ENCODE results near the gene ITGB1BP1. TPM values are rescaled to one million over a fixed set of nuclear protein-coding genes. Genes with fewer than 3 reads are reported as not detected.

ITGB1BP1 gene
- total and polyA plus RNA-seq, 2 of the 13 experiments (the other 11 are each of a cell fraction or from before 2014, with no cell fraction given) = 106 to 108 TPM

- TF ChIP-seq ZNF616 (CRISPR knock-in tag; IDR thresholded peaks at IDR 0.05; ENCODE audit: low read depth) (no peak), ZNF557 (CRISPR knock-in tag; IDR thresholded peaks at IDR 0.05) (no peak), RELA (CRISPR knock-in tag; IDR thresholded peaks at IDR 0.05) (no peak), CBX5 (CRISPR knock-in tag; IDR thresholded peaks at IDR 0.05; ENCODE audit: borderline replicate concordance) (no peak), FIP1L1 (IDR thresholded peaks at IDR 0.05; ENCODE audit: borderline replicate concordance, insufficient read depth, low read depth, low read length) (no peak), ATRX (CRISPR knock-in tag; IDR thresholded peaks at IDR 0.05; ENCODE audit: borderline replicate concordance) (no peak), XRCC5 (optimal IDR thresholded peaks at IDR 0.05; ENCODE audit: low read length) (peak; percentile 42), HES4 (CRISPR knock-in tag; IDR thresholded peaks at IDR 0.05; ENCODE audit: borderline replicate concordance) (no peak), FOXJ3 (CRISPR knock-in tag; IDR thresholded peaks at IDR 0.05; ENCODE audit: borderline replicate concordance) (peak; percentile 86), NFKBIZ (CRISPR knock-in tag; IDR thresholded peaks at IDR 0.05) (0 out of 2 replicates have a peak, but pooled peaks have one; percentile 60), SOX6 (IDR thresholded peaks at IDR 0.05) (no peak), SOX6 (CRISPR knock-in tag; IDR thresholded peaks at IDR 0.05) (peak; percentile 97), ZSCAN30 (CRISPR knock-in tag; IDR thresholded peaks at IDR 0.05) (no peak), FOXM1 (CRISPR knock-in tag; IDR thresholded peaks at IDR 0.05) (no peak), ZNF691 (CRISPR knock-in tag; IDR thresholded peaks at IDR 0.05; ENCODE audit: borderline replicate concordance, low read depth) (peak; percentile 93), ZNF441 (CRISPR knock-in tag; IDR thresholded peaks at IDR 0.05; ENCODE audit: borderline replicate concordance) (0 out of 2 replicates have a peak, but pooled peaks have one; percentile 52), RFX3 (CRISPR knock-in tag; IDR thresholded peaks at IDR 0.05) (no peak), ZNF530 (CRISPR knock-in tag; IDR thresholded peaks at IDR 0.05; ENCODE audit: low read depth) (no peak), REXO4 (CRISPR knock-in tag; IDR thresholded peaks at IDR 0.05; ENCODE audit: borderline replicate concordance) (no peak), SUZ12 (IDR thresholded peaks at IDR 0.05; ENCODE audit: low read depth, low read length) (no peak), HNF4A (CRISPR knock-in tag; IDR thresholded peaks at IDR 0.05) (peak; percentile 43), KDM5A (IDR thresholded peaks at IDR 0.05; ENCODE audit: borderline replicate concordance, low read length) (no peak), RFXANK (CRISPR knock-in tag; IDR thresholded peaks at IDR 0.05) (no peak)
- TF ChIP-seq, protein P1, sequence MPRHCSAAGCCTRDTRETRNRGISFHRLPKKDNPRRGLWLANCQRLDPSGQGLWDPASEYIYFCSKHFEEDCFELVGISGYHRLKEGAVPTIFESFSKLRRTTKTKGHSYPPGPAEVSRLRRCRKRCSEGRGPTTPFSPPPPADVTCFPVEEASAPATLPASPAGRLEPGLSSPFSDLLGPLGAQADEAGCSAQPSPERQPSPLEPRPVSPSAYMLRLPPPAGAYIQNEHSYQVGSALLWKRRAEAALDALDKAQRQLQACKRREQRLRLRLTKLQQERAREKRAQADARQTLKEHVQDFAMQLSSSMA (CRISPR knock-in tag; IDR thresholded peaks at IDR 0.05) = no peak; the same call in none of the 2 replicates
- TF ChIP-seq, protein P2, sequence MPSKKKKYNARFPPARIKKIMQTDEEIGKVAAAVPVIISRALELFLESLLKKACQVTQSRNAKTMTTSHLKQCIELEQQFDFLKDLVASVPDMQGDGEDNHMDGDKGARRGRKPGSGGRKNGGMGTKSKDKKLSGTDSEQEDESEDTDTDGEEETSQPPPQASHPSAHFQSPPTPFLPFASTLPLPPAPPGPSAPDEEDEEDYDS (CRISPR knock-in tag; IDR thresholded peaks at IDR 0.05) = peak; percentile 24; the same call in 1 of the 2 replicates
- TF ChIP-seq, protein P3, sequence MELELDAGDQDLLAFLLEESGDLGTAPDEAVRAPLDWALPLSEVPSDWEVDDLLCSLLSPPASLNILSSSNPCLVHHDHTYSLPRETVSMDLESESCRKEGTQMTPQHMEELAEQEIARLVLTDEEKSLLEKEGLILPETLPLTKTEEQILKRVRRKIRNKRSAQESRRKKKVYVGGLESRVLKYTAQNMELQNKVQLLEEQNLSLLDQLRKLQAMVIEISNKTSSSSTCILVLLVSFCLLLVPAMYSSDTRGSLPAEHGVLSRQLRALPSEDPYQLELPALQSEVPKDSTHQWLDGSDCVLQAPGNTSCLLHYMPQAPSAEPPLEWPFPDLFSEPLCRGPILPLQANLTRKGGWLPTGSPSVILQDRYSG (CRISPR knock-in tag; IDR thresholded peaks at IDR 0.05) = no peak
- TF ChIP-seq, protein P4, sequence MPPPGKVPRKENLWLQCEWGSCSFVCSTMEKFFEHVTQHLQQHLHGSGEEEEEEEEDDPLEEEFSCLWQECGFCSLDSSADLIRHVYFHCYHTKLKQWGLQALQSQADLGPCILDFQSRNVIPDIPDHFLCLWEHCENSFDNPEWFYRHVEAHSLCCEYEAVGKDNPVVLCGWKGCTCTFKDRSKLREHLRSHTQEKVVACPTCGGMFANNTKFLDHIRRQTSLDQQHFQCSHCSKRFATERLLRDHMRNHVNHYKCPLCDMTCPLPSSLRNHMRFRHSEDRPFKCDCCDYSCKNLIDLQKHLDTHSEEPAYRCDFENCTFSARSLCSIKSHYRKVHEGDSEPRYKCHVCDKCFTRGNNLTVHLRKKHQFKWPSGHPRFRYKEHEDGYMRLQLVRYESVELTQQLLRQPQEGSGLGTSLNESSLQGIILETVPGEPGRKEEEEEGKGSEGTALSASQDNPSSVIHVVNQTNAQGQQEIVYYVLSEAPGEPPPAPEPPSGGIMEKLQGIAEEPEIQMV (CRISPR knock-in tag; IDR thresholded peaks at IDR 0.05; ENCODE audit: low read depth) = no peak
Observed at GRCh38 chr2:9380702-9381628, 42.4 kb downstream of the ITGB1BP1 start (continued).

All from HepG2 (cell line).